Keratinocyte (primary cell): ENCODE measurements around the gene HSD17B1. TPM values are rescaled to one million over a fixed set of nuclear protein-coding genes. Genes with fewer than 3 reads are reported as not detected.

Source experiments
- DNase-seq: peaks from one replicate; pipeline ENCODE4 v3.0.0-alpha.2; 2011; ENCODE audit warnings: low read depth, missing footprints, low spot score
- FAIRE-seq: peaks from 2 replicates; lab custom pipeline; 2011; peaks lifted over from hg19 to GRCh38; lab: Jason Lieb, UNC
- H2AFZ ChIP-seq: 2 replicates; pipeline ENCODE4 v1.6.0; 2012; ENCODE audit warnings: low read length, control low read depth, inconsistent platforms; ENCODE audit not compliant: control insufficient read depth
- H3K27ac ChIP-seq: 2 replicates; pipeline ENCODE4 v1.5.1; 2011; ENCODE audit warnings: low read length; ENCODE audit not compliant: control insufficient read depth, insufficient read depth
- H3K27me3 ChIP-seq: 3 replicates; pipeline ENCODE4 v1.6.0; 2011; ENCODE audit warnings: low read length; ENCODE audit not compliant: control insufficient read depth, insufficient read depth; ENCODE audit errors: extremely low read depth
- H3K36me3 ChIP-seq, 2 experiments: 2 replicates in 1 of 2; 3 replicates in 1 of 2; pipeline ENCODE4 v1.5.1; 2011; ENCODE audit warnings: low read length in 2 of 2, mild to moderate bottlenecking in 1 of 2; ENCODE audit not compliant: control insufficient read depth in 2 of 2, insufficient read depth in 2 of 2; ENCODE audit errors: extremely low read depth in 1 of 2
- H3K4me1 ChIP-seq: 3 replicates; pipeline ENCODE4 v1.5.1; 2011; ENCODE audit warnings: low read length; ENCODE audit not compliant: control insufficient read depth, insufficient read depth; ENCODE audit errors: extremely low read depth
- H3K4me2 ChIP-seq: 3 replicates; pipeline ENCODE4 v1.6.0; 2011; ENCODE audit warnings: low read depth, low read length; ENCODE audit not compliant: control insufficient read depth, insufficient read depth; ENCODE audit errors: extremely low read depth
- H3K4me3 ChIP-seq, 3 experiments: fragments of 200-600 bp in 1 of 3; sonication (generic) in 1 of 3; 2 replicates in 2 of 3; 3 replicates in 1 of 3; pipeline ENCODE4 v1.5.1; 2011 to 2016; ENCODE audit warnings: low read length in 3 of 3, mild to moderate bottlenecking in 3 of 3, control low read depth in 2 of 3, inconsistent platforms in 1 of 3, low read depth in 1 of 3, mixed read lengths in 1 of 3, mixed run types in 1 of 3, moderate library complexity in 1 of 3; ENCODE audit not compliant: control insufficient read depth in 2 of 3, insufficient read depth in 2 of 3; ENCODE audit errors: extremely low read depth in 1 of 3
- H3K79me2 ChIP-seq: 2 replicates; pipeline ENCODE4 v1.6.0; 2012; ENCODE audit warnings: low read length; ENCODE audit not compliant: control insufficient read depth, insufficient read depth
- H3K9ac ChIP-seq: 3 replicates; pipeline ENCODE4 v1.6.0; 2011; ENCODE audit warnings: low read length; ENCODE audit not compliant: control insufficient read depth, insufficient read depth; ENCODE audit errors: extremely low read depth
- H3K9me1 ChIP-seq: 3 replicates; pipeline ENCODE4 v1.6.0; 2011; ENCODE audit warnings: low read length; ENCODE audit not compliant: control insufficient read depth, insufficient read depth; ENCODE audit errors: extremely low read depth
- H3K9me3 ChIP-seq: 2 replicates; pipeline ENCODE4 v1.5.1; 2012; ENCODE audit warnings: low read depth, low read length; ENCODE audit not compliant: control insufficient read depth
- H4K20me1 ChIP-seq: 3 replicates; pipeline ENCODE4 v1.6.0; 2011; ENCODE audit warnings: low read length; ENCODE audit not compliant: control insufficient read depth, insufficient read depth; ENCODE audit errors: extremely low read depth
- EZH2 ChIP-seq: IDR thresholded peaks from one replicate; pipeline ENCODE4 v1.6.1; 2012; ENCODE audit warnings: inconsistent platforms, mild to moderate bottlenecking, low read length, moderate library complexity
- dilution Hi-C: fragments of 300-500 bp; cut with MboI; formaldehyde crosslinking; loops from one replicate; pipeline ENCODE4 v1.7.0; 2020; ENCODE audit warnings: low sequenced_read_pairs; ENCODE audit not compliant: extremely low pct_ligation_motif_present
- polyA plus RNA-seq, 5 experiments: library from polyadenylated mRNA; depleted of rRNA in 3 of 5; stranded (reverse) in 3 of 5; stranded (forward) in 1 of 5; unstranded in 1 of 5; fragments of >200 nt; gene quantifications; 1 replicate in 1 of 5; 2 replicates in 3 of 5; 3 replicates in 1 of 5; pipeline versions ENCODE4 v1.2.1 to v1.2.3, GENCODE V29; 2011 to 2012; ENCODE audit warnings: missing spikeins in 2 of 5, low read depth in 1 of 5, low replicate concordance in 1 of 5
- TF ChIP-seq, protein P1 (sequence below), 3 experiments: IDR thresholded peaks in 1 of 3; conservative IDR thresholded peaks in 1 of 3; optimal IDR thresholded peaks in 1 of 3; 2 replicates in 2 of 3; 3 replicates in 1 of 3; pipeline versions ENCODE3 to v1.5.1; 2011; ENCODE audit warnings: low read length in 3 of 3, mild to moderate bottlenecking in 3 of 3, moderate library complexity in 2 of 3, control low read depth in 1 of 3, inconsistent platforms in 1 of 3; ENCODE audit not compliant: insufficient read depth in 2 of 3; ENCODE audit errors: extremely low read depth in 1 of 3

HSD17B1 gene
- polyA plus RNA-seq, 1 donor (not counting 4 experiments of a cell fraction or from before 2014, with no cell fraction given), result 5.3 TPM

GRCh38 chr17:42541041-42541833 is 11.5 kb upstream of the HSD17B1 start:
- no peak for FAIRE-seq
- Histone ChIP-seq H3K4me3 (no peak overlapping the region), H3K9me1 (no peaks in the 10 kb centered on the region), H2AFZ (no peak overlapping the region), H3K79me2 (peaks cover 5% of the 10 kb centered on the region), H3K27ac (no peak overlapping the region), H3K36me3 (peaks cover 7 to 8% of the 10 kb centered on the region in 2 experiments), H3K4me1 (peaks cover 14% of the 10 kb centered on the region), H3K4me2 (no peak overlapping the region), H3K9ac (no peak overlapping the region), H4K20me1 (no peaks in the 10 kb centered on the region), H3K27me3 (no peaks in the 10 kb centered on the region), H3K9me3 (no peaks in the 10 kb centered on the region)
- dilution Hi-C loops, result no loop called here
- DNase-seq, result no peak
- TF ChIP-seq, protein P1, sequence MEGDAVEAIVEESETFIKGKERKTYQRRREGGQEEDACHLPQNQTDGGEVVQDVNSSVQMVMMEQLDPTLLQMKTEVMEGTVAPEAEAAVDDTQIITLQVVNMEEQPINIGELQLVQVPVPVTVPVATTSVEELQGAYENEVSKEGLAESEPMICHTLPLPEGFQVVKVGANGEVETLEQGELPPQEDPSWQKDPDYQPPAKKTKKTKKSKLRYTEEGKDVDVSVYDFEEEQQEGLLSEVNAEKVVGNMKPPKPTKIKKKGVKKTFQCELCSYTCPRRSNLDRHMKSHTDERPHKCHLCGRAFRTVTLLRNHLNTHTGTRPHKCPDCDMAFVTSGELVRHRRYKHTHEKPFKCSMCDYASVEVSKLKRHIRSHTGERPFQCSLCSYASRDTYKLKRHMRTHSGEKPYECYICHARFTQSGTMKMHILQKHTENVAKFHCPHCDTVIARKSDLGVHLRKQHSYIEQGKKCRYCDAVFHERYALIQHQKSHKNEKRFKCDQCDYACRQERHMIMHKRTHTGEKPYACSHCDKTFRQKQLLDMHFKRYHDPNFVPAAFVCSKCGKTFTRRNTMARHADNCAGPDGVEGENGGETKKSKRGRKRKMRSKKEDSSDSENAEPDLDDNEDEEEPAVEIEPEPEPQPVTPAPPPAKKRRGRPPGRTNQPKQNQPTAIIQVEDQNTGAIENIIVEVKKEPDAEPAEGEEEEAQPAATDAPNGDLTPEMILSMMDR (optimal IDR thresholded peaks at IDR 0.05 in 1 of 3, IDR thresholded peaks at IDR 0.05 in 1 of 3, conservative IDR thresholded peaks at IDR 0.05 in 1 of 3; ENCODE audit: extremely low read depth in 1 of 3, insufficient read depth in 2 of 3, low read length in 3 of 3), result no peak
- no peak for TF ChIP-seq EZH2

DNA sequence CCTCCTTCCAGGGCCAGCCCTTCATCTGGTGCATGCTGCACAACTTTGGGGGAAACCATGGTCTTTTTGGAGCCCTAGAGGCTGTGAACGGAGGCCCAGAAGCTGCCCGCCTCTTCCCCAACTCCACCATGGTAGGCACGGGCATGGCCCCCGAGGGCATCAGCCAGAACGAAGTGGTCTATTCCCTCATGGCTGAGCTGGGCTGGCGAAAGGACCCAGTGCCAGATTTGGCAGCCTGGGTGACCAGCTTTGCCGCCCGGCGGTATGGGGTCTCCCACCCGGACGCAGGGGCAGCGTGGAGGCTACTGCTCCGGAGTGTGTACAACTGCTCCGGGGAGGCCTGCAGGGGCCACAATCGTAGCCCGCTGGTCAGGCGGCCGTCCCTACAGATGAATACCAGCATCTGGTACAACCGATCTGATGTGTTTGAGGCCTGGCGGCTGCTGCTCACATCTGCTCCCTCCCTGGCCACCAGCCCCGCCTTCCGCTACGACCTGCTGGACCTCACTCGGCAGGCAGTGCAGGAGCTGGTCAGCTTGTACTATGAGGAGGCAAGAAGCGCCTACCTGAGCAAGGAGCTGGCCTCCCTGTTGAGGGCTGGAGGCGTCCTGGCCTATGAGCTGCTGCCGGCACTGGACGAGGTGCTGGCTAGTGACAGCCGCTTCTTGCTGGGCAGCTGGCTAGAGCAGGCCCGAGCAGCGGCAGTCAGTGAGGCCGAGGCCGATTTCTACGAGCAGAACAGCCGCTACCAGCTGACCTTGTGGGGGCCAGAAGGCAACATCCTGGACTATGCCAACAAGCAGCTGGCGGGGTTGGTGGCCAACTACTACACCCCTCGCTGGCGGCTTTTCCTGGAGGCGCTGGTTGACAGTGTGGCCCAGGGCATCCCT is 9.3 kb upstream of the HSD17B1 start:
- dilution Hi-C loops, result no loop called here
- Histone ChIP-seq H3K4me1 (peaks cover 10% of the 10 kb centered on the region), H3K27ac (no peak overlapping the region), H3K4me3 (no peak overlapping the region), H4K20me1 (no peaks in the 10 kb centered on the region), H2AFZ (no peak overlapping the region), H3K9me1 (no peaks in the 10 kb centered on the region), H3K79me2 (no peaks in the 10 kb centered on the region), H3K36me3 (peaks cover 7 to 8% of the 10 kb centered on the region in 2 experiments), H3K9me3 (no peaks in the 10 kb centered on the region), H3K4me2 (no peak overlapping the region), H3K27me3 (no peaks in the 10 kb centered on the region), H3K9ac (no peak overlapping the region)
- TF ChIP-seq, protein P1 (optimal IDR thresholded peaks at IDR 0.05 in 1 of 3, IDR thresholded peaks at IDR 0.05 in 1 of 3, conservative IDR thresholded peaks at IDR 0.05 in 1 of 3; ENCODE audit: extremely low read depth in 1 of 3, insufficient read depth in 2 of 3, low read length in 3 of 3), result no peak
- no peak for TF ChIP-seq EZH2
- FAIRE-seq (no peak), DNase-seq (no peak)
